K562 (cell line): ENCODE results near the gene RAB24. TPM values are rescaled to one million over a fixed set of nuclear protein-coding genes. Genes with fewer than 3 reads are reported as not detected.

Source experiments
- ARID1B ChIP-seq: fragments of 450-650 bp; IDR thresholded peaks from 2 replicates; pipeline ENCODE4 v1.6.1; 2016; ENCODE audit warnings: antibody characterized with exemption, mild to moderate bottlenecking, inconsistent platforms
- BHLHE40 ChIP-seq: IDR thresholded peaks from 2 replicates; pipeline ENCODE4 v1.6.1; 2011; ENCODE audit warnings: low read length, improper control_type of control experiment
- CREM ChIP-seq: IDR thresholded peaks from 2 replicates; pipeline ENCODE4 v1.6.1; 2014; ENCODE audit warnings: antibody characterized with exemption, low read depth
- ETS2 ChIP-seq: IDR thresholded peaks from 2 replicates; pipeline ENCODE4 v1.6.1; 2016; ENCODE audit warnings: borderline replicate concordance, missing genetic modification characterization, mild to moderate bottlenecking, moderate library complexity, missing compliant biosample characterization; ENCODE audit not compliant: poor library complexity, severe bottlenecking
- FOXP1 ChIP-seq: sonication (generic); formaldehyde crosslinking; IDR thresholded peaks from 2 replicates; pipeline ENCODE4 v1.8.0; 2022; ENCODE audit warnings: mild to moderate bottlenecking, missing genetic modification reagents
- HCFC1 ChIP-seq: IDR thresholded peaks from 2 replicates; pipeline ENCODE4 v1.6.1; 2012; ENCODE audit warnings: low read depth, low read length, improper control_type of control experiment
- HDAC2 ChIP-seq: fragments of 450-650 bp; IDR thresholded peaks from 2 replicates; pipeline ENCODE4 v1.6.1; 2016; ENCODE audit warnings: mild to moderate bottlenecking
- ILF3 ChIP-seq: fragments of 450-650 bp; IDR thresholded peaks from 2 replicates; pipeline ENCODE4 v1.6.1; 2018; ENCODE audit warnings: antibody characterized with exemption, mild to moderate bottlenecking, moderate library complexity, borderline replicate concordance
- MTA2 ChIP-seq: fragments of 450-650 bp; IDR thresholded peaks from 2 replicates; pipeline ENCODE4 v1.6.1; 2016; ENCODE audit warnings: low read depth
- MXI1 ChIP-seq: IDR thresholded peaks from 2 replicates; pipeline ENCODE4 v1.6.1; 2011; ENCODE audit warnings: low read depth, mild to moderate bottlenecking, improper control_type of control experiment, low read length
- NR2C2 ChIP-seq, 2 experiments: fragments of 200-800 bp in 1 of 2; sonication (Bioruptor generic) in 1 of 2; sonication (generic) in 1 of 2; formaldehyde crosslinking in 1 of 2; IDR thresholded peaks; 2 replicates each; pipeline versions ENCODE4 v1.6.1 to v1.8.0; 2016 to 2022; ENCODE audit warnings: mild to moderate bottlenecking in 1 of 2, missing compliant biosample characterization in 1 of 2, missing genetic modification characterization in 1 of 2, missing genetic modification reagents in 1 of 2
- NRF1 ChIP-seq, 2 experiments: fragments of 450-650 bp; IDR thresholded peaks in 1 of 2; conservative IDR thresholded peaks in 1 of 2; 2 replicates each; pipeline ENCODE4 v1.6.1; 2014; ENCODE audit warnings: mild to moderate bottlenecking in 2 of 2
- PHF8 ChIP-seq: fragments of 200-600 bp; sonication (generic); IDR thresholded peaks from 2 replicates; pipeline ENCODE4 v1.6.1; 2012; ENCODE audit warnings: mixed run types, mild to moderate bottlenecking, inconsistent platforms, low read length, moderate library complexity, borderline replicate concordance
- POLR2AphosphoS5 ChIP-seq: IDR thresholded peaks from 2 replicates; pipeline ENCODE4 v1.6.1; 2011; ENCODE audit warnings: mild to moderate bottlenecking, low read depth, low read length, moderate library complexity; ENCODE audit not compliant: control insufficient read depth, insufficient read depth
- SAP30 ChIP-seq: fragments of 200-600 bp; sonication (generic); IDR thresholded peaks from 2 replicates; pipeline ENCODE4 v1.6.1; 2012; ENCODE audit warnings: borderline replicate concordance, low read depth, mild to moderate bottlenecking, moderate library complexity, low read length, control low read depth, inconsistent platforms; ENCODE audit not compliant: insufficient read depth, poor library complexity, severe bottlenecking
- TGIF2 ChIP-seq: sonication (generic); formaldehyde crosslinking; IDR thresholded peaks from 2 replicates; pipeline ENCODE4 v1.8.1; 2022; ENCODE audit warnings: mild to moderate bottlenecking, missing genetic modification reagents, moderate library complexity
- XRCC4 ChIP-seq: IDR thresholded peaks from one replicate; pipeline ENCODE4 v1.6.1; 2011; ENCODE audit not compliant: insufficient read depth, insufficient read length; ENCODE audit errors: extremely low read depth
- ZNF124 ChIP-seq: sonication (generic); formaldehyde crosslinking; IDR thresholded peaks from 2 replicates; pipeline ENCODE4 v1.8.1; 2022; ENCODE audit warnings: missing genetic modification reagents
- ZNF282 ChIP-seq: sonication (generic); formaldehyde crosslinking; IDR thresholded peaks from 2 replicates; pipeline ENCODE4 v1.8.1; 2023; ENCODE audit warnings: missing genetic modification reagents
- polyA plus RNA-seq, 8 experiments: library from polyadenylated mRNA; depleted of rRNA in 4 of 8; stranded (reverse) in 5 of 8; unstranded in 3 of 8; fragments of >200 nt; fragmentation: Nextera tagmentation in 2 of 8; fragmentation: Illumina TruSeq in 1 of 8; extraction: Ambion mirVana in 2 of 8; extraction: Trizol in 1 of 8; gene quantifications; 2 replicates each; pipeline versions ENCODE4 v1.2.1 to v1.2.3, GENCODE V29; 2011 to 2014; ENCODE audit warnings: inconsistent platforms in 1 of 8, missing spikeins in 1 of 8
- total RNA-seq, 7 experiments: library from RNA; depleted of rRNA in 6 of 7; stranded (reverse); fragments of >200 nt in 6 of 7; fragmentation: Illumina TruSeq in 2 of 7; extraction: Trizol in 2 of 7; gene quantifications; 2 replicates each; pipeline versions ENCODE4 v1.2.1 to v1.2.3, GENCODE V29; 2011 to 2021; ENCODE audit warnings: low replicate concordance in 1 of 7
- TF ChIP-seq, protein P1 (sequence below), 2 experiments: fragments of 450-650 bp; conservative IDR thresholded peaks; 2 replicates each; pipeline ENCODE4 v1.6.1; 2017; ENCODE audit warnings: mild to moderate bottlenecking in 2 of 2, moderate library complexity in 2 of 2
- TF ChIP-seq, protein P2 (sequence below): fragments of 450-650 bp; IDR thresholded peaks from 2 replicates; pipeline ENCODE4 v1.6.1; 2016
- TF ChIP-seq, protein P3 (sequence below): sonication (generic); formaldehyde crosslinking; IDR thresholded peaks from 2 replicates; pipeline ENCODE4 v1.4.0; 2020; ENCODE audit warnings: mild to moderate bottlenecking, missing genetic modification reagents

Gene RAB24
- total and polyA plus RNA-seq, 9 of the 15 experiments (the other 6 are each of a cell fraction or from before 2014, with no cell fraction given) = 13.9 to 107 (median 34.8) TPM

DNA sequence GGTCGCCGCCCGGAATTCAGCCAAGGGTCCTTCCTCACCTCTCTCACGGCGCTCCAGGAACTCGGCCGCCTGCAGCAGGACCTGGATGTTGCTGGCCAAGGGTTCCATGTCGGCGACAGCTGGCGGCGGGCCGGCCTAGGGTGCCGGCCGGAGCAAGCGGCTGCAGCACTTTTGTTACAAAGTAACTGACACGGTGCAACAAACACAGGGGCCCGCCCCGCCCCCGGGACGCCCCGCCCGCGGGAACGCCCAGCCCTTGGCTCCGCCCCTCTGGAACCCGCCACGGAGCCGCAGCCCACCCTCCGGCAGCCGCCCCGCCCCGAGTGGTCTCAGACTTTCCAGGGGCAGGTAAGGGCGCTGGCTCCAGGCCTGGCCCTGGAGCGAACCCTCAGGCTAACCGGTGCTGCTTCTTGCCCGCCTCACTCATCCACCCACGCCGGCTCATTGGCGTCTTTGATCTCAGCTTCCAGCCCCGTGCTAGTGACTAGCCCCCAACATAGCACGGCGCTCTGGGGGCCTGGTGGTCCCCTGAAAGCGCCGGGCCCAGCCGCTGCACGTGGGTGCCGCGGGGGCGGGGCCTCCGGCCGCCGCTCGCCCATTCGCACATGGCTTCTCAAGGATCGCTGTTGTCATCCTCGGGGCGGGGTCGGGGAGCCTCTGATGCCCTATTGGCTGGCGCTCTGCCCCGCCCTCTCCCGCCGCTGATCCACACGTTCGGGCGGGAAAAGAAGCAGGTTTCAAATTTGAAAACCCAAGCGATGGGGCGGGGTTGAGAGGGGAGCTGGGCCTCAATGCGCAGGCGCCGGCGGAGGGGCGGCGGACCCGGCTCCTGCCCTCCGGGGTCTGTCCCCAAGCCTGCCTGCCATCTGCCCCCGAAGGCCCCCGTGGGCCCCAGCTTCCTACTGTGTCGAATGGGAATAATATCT is 8.5 kb upstream of the RAB24 start, which contains the start of gene MXD3 (continued):
- TF ChIP-seq NR2C2 (CRISPR knock-in tag; IDR thresholded peaks at IDR 0.05) (0 out of 2 replicates have a peak, but pooled peaks have one; percentile 43), NR2C2 (tag; IDR thresholded peaks at IDR 0.05) (no peak), SAP30 (peak; percentile 97), CREM (peak; percentile 79), TGIF2 (peak; percentile 9; the same call in 1 of the 2 replicates), ETS2 (tag) (no peak), ZNF282 (CRISPR knock-in tag) (peak; percentile 14; the same call in 1 of the 2 replicates), ARID1B (no peak), POLR2AphosphoS5 (peak; percentile 49; the same call in 1 of the 2 replicates), NRF1 (conservative IDR thresholded peaks at IDR 0.05 in 1 of 2, IDR thresholded peaks at IDR 0.05 in 1 of 2) (peak; percentile 97 to 98), BHLHE40 (peak; percentile 83; the same call in 1 of the 2 replicates), ZNF124 (CRISPR knock-in tag) (no peak), PHF8 (peak; percentile 74; the same call in 1 of the 2 replicates), MTA2 (no peak), HCFC1 (peak; percentile 22; the same call in 1 of the 2 replicates), HDAC2 (peak; percentile 95), MXI1 (peak; percentile 95), ILF3 (no peak), FOXP1 (CRISPR knock-in tag) (no peak), XRCC4 (no peak)
- TF ChIP-seq, protein P1, sequence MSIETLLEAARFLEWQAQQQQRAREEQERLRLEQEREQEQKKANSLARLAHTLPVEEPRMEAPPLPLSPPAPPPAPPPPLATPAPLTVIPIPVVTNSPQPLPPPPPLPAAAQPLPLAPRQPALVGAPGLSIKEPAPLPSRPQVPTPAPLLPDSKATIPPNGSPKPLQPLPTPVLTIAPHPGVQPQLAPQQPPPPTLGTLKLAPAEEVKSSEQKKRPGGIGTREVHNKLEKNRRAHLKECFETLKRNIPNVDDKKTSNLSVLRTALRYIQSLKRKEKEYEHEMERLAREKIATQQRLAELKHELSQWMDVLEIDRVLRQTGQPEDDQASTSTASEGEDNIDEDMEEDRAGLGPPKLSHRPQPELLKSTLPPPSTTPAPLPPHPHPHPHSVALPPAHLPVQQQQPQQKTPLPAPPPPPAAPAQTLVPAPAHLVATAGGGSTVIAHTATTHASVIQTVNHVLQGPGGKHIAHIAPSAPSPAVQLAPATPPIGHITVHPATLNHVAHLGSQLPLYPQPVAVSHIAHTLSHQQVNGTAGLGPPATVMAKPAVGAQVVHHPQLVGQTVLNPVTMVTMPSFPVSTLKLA (conservative IDR thresholded peaks at IDR 0.05) = peak; percentile 100
- TF ChIP-seq, protein P2, sequence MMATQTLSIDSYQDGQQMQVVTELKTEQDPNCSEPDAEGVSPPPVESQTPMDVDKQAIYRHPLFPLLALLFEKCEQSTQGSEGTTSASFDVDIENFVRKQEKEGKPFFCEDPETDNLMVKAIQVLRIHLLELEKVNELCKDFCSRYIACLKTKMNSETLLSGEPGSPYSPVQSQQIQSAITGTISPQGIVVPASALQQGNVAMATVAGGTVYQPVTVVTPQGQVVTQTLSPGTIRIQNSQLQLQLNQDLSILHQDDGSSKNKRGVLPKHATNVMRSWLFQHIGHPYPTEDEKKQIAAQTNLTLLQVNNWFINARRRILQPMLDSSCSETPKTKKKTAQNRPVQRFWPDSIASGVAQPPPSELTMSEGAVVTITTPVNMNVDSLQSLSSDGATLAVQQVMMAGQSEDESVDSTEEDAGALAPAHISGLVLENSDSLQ = peak; percentile 46
- TF ChIP-seq, protein P3, sequence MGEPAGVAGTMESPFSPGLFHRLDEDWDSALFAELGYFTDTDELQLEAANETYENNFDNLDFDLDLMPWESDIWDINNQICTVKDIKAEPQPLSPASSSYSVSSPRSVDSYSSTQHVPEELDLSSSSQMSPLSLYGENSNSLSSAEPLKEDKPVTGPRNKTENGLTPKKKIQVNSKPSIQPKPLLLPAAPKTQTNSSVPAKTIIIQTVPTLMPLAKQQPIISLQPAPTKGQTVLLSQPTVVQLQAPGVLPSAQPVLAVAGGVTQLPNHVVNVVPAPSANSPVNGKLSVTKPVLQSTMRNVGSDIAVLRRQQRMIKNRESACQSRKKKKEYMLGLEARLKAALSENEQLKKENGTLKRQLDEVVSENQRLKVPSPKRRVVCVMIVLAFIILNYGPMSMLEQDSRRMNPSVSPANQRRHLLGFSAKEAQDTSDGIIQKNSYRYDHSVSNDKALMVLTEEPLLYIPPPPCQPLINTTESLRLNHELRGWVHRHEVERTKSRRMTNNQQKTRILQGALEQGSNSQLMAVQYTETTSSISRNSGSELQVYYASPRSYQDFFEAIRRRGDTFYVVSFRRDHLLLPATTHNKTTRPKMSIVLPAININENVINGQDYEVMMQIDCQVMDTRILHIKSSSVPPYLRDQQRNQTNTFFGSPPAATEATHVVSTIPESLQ (CRISPR knock-in tag) = no peak; the same call in 1 of the 2 replicates
